Endothelial cell (in vitro differentiated cells): ENCODE results near the gene STARD8. TPM values are rescaled to one million over a fixed set of nuclear protein-coding genes. Genes with fewer than 3 reads are reported as not detected.

Source experiments
- DNase-seq: peaks from one replicate; pipeline ENCODE4 v3.0.0; 2021; ENCODE audit warnings: low spot score
- H3K27ac Mint-ChIP-seq: one replicate; pipeline ENCODE4 v1.8.0; 2021; ENCODE audit warnings: mixed read lengths, inconsistent platforms; ENCODE audit not compliant: unreplicated experiment
- H3K27me3 Mint-ChIP-seq: one replicate; pipeline ENCODE4 v1.8.0; 2021; ENCODE audit warnings: mild to moderate bottlenecking, moderate library complexity, mixed read lengths, inconsistent platforms; ENCODE audit not compliant: unreplicated experiment
- H3K36me3 Mint-ChIP-seq: one replicate; pipeline ENCODE4 v1.8.0; 2021; ENCODE audit warnings: mild to moderate bottlenecking, low read depth, mixed read lengths, inconsistent platforms; ENCODE audit not compliant: unreplicated experiment
- H3K4me1 Mint-ChIP-seq: one replicate; pipeline ENCODE4 v1.8.0; 2021; ENCODE audit warnings: mild to moderate bottlenecking, mixed read lengths, inconsistent platforms; ENCODE audit not compliant: unreplicated experiment
- H3K4me3 Mint-ChIP-seq: one replicate; pipeline ENCODE4 v1.8.0; 2021; ENCODE audit warnings: mild to moderate bottlenecking, mixed read lengths, inconsistent platforms; ENCODE audit not compliant: unreplicated experiment
- H3K9me3 Mint-ChIP-seq: one replicate; pipeline ENCODE4 v1.8.0; 2021; ENCODE audit warnings: mixed read lengths, inconsistent platforms; ENCODE audit not compliant: unreplicated experiment
- total RNA-seq: library from RNA; stranded (reverse); fragmentation: NEBNext Ultra II Directional; extraction: Animal tissue kit (Norgen Biotek cat#: 25700); gene quantifications from one replicate; pipeline ENCODE4 v1.2.1, GENCODE V29; 2021; ENCODE audit not compliant: unreplicated experiment
- TF ChIP-seq, protein P1 (sequence below): fragments of 200-600 bp; sonication (generic); IDR thresholded peaks from one replicate; pipeline ENCODE4 v1.5.0; 2021; ENCODE audit warnings: antibody characterized with exemption; ENCODE audit not compliant: unreplicated experiment

Gene STARD8
- total RNA-seq, 1 donor from 2014 or later: 82.7 TPM

DNA sequence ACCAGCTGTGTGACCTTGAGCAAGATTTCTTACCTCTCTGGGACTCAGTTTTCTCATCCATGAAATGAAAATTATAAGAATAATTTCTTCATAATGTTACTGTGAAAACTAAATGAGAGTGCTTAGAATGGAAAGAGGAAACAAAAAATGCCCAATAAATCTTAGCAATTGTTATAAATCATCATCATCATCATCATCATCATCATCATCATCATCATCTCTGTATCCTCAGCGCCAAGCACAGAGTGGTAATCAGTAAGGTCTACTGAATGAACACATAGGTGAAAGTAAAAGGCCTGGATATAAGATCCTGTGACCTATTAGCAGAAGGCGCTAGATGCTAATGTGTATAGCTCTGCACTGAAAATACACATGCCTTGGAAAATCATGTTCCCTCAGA lies 6.8 kb upstream of the STARD8 start:
- no peak for DNase-seq
- Mint-ChIP-seq H3K4me1 (no peaks in the 10 kb centered on the region), H3K27ac (no peak overlapping the region), H3K4me3 (no peak overlapping the region), H3K9me3 (no peaks in the 10 kb centered on the region), H3K36me3 (no peaks in the 10 kb centered on the region), H3K27me3 (no peaks in the 10 kb centered on the region)
- TF ChIP-seq, protein P1, sequence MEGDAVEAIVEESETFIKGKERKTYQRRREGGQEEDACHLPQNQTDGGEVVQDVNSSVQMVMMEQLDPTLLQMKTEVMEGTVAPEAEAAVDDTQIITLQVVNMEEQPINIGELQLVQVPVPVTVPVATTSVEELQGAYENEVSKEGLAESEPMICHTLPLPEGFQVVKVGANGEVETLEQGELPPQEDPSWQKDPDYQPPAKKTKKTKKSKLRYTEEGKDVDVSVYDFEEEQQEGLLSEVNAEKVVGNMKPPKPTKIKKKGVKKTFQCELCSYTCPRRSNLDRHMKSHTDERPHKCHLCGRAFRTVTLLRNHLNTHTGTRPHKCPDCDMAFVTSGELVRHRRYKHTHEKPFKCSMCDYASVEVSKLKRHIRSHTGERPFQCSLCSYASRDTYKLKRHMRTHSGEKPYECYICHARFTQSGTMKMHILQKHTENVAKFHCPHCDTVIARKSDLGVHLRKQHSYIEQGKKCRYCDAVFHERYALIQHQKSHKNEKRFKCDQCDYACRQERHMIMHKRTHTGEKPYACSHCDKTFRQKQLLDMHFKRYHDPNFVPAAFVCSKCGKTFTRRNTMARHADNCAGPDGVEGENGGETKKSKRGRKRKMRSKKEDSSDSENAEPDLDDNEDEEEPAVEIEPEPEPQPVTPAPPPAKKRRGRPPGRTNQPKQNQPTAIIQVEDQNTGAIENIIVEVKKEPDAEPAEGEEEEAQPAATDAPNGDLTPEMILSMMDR: no peak

GRCh38 chrX:68644861-68645260 lies 2.6 kb upstream of the STARD8 start:
- peaks cover 11% of the 10 kb centered on the region for H3K4me1 Mint-ChIP-seq
- H3K27ac Mint-ChIP-seq: no peak overlapping the region
- TF ChIP-seq, protein P1: no peak
- H3K36me3 Mint-ChIP-seq: no peaks in the 10 kb centered on the region
- DNase-seq: no peak
- no peaks in the 10 kb centered on the region for H3K9me3 Mint-ChIP-seq
- H3K27me3 Mint-ChIP-seq: no peaks in the 10 kb centered on the region
- no peak overlapping the region for H3K4me3 Mint-ChIP-seq

DNA sequence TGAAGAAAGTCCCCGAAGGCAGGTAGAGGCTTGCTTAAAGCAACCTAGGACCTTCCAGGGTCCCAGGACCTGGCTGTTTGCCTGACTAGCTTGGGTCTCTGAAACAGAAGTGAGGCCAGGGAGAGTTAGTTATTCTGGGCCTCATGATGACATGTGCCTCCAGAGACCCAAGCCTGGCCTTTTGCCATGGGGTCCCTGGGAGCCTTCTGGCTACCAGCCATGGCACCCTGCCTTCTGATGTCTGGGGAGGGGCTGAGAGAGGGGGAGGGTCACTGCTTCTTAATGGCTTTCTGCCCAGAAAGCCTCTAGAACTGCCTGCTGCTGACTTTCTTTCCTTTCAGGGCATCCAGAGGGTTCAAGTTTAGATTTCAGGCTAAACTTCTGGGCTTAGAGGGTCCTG lies 1.0 kb upstream of the STARD8 start:
- no peaks in the 10 kb centered on the region for H3K36me3 Mint-ChIP-seq
- H3K4me1 Mint-ChIP-seq: peaks cover 11% of the 10 kb centered on the region
- no peak for DNase-seq
- TF ChIP-seq, protein P1: no peak
- no peak overlapping the region for H3K27ac Mint-ChIP-seq
- peaks cover 2% of the 10 kb centered on the region for H3K27me3 Mint-ChIP-seq
- H3K4me3 Mint-ChIP-seq: no peak overlapping the region
- H3K9me3 Mint-ChIP-seq: no peaks in the 10 kb centered on the region

- Mint-ChIP-seq H3K27me3 (peaks cover 5% of the 10 kb centered on the region), H3K36me3 (no peaks in the 10 kb centered on the region), H3K4me1 (peaks cover 11% of the 10 kb centered on the region), H3K9me3 (no peaks in the 10 kb centered on the region), H3K4me3 (peak overlapping the region; percentile 62), H3K27ac (peak overlapping the region; percentile 53)
- no peak for DNase-seq
- TF ChIP-seq, protein P1: no peak
These were observed 1.5 kb downstream of the STARD8 start for GRCh38 chrX:68648960-68649359.

DNA sequence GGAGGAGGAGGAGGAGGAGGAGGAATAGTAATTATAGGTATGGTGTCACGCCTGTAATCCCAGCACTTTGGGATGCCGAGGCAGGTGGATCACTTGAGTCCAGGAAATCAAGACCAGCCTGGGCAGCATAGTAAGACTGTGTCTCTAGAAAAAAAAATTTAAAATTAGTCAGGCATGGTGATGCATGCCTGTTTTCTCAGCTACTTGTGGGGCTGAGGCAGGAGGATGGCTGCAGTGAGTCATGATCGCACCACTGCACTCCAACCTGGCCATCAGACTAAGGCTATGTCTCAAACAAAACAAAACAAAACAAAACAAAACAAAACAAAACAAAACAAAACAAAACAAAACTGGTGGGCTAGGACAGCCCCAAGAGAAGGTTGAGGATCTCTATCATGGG lies 3.0 kb downstream of the STARD8 start:
- no peak for DNase-seq
- no peak overlapping the region for H3K27ac Mint-ChIP-seq
- H3K36me3 Mint-ChIP-seq: no peaks in the 10 kb centered on the region
- peaks cover 5% of the 10 kb centered on the region for H3K27me3 Mint-ChIP-seq
- H3K4me1 Mint-ChIP-seq: peaks cover 11% of the 10 kb centered on the region
- no peaks in the 10 kb centered on the region for H3K9me3 Mint-ChIP-seq
- H3K4me3 Mint-ChIP-seq: no peak overlapping the region
- TF ChIP-seq, protein P1: no peak
